HCT116 (cell line): ENCODE results near the gene EMILIN2. TPM values are rescaled to one million over a fixed set of nuclear protein-coding genes. Genes with fewer than 3 reads are reported as not detected.

Experiments
- ATAC-seq: fragments of 200-7000 bp; cut with Tn5 transposase; 2 replicates; pipeline ENCODE4 v1.9.1; 2020; ENCODE audit warnings: mild to moderate bottlenecking, moderate library complexity
- BruUV-seq: library from RNA; stranded (reverse); fragments of 400-500 nt; replicated peaks from 2 replicates; lab custom pipeline; 2021; lab: Mats Ljungman, UMichigan
- CTCF ChIA-PET: fragments of 300-600 bp; sonication (Branson Sonifier 250); formaldehyde crosslinking; loops from one replicate; lab custom pipeline; 2021; ENCODE audit warnings: antibody characterized with exemption; lab: Charles Lee
- POLR2A ChIA-PET: fragments of 300-600, 350-600 bp; sonication (Branson Sonifier 250); formaldehyde crosslinking; loops from one replicate; lab custom pipeline; 2021; ENCODE audit warnings: antibody characterized with exemption; lab: Charles Lee
- RAD21 ChIA-PET, 2 experiments: fragments of 300-600 bp; sonication (Branson Sonifier 250); formaldehyde crosslinking; loops; one replicate each; lab custom pipeline; 2023; ENCODE audit warnings: low total read pairs in 2 of 2; ENCODE audit not compliant: uncharacterized antibody in 2 of 2, unreplicated experiment in 2 of 2, low non-redundant PET in 1 of 2; lab: Charles Lee
- DNase-seq: peaks from one replicate; pipeline ENCODE4 v3.0.0-alpha.2; 2010; ENCODE audit warnings: low read depth, low spot score
- H2AFZ ChIP-seq: fragments of 200-600 bp; shearing (Covaris generic), sonication (generic); 2 replicates; pipeline ENCODE4 v1.6.1; 2017; ENCODE audit warnings: low read depth, mixed run types, mixed read lengths, antibody characterized with exemption, low read length; ENCODE audit not compliant: poor library complexity, severe bottlenecking
- H3K27ac ChIP-seq: 2 replicates; pipeline ENCODE4 v1.5.1; 2012; ENCODE audit warnings: low read depth, low read length
- H3K27me3 ChIP-seq: fragments of 200-600 bp; sonication (generic); 2 replicates; pipeline ENCODE4 v1.6.1; 2016; ENCODE audit warnings: mixed run types, low read length, mixed read lengths; ENCODE audit not compliant: insufficient read depth
- H3K36me3 ChIP-seq, 2 experiments: fragments of 200-500 bp in 1 of 2; fragments of 200-600 bp in 1 of 2; sonication (Bioruptor generic) in 1 of 2; sonication (generic) in 1 of 2; 2 replicates each; pipeline versions ENCODE4 v1.5.1 to v1.6.1; 2014 to 2016; ENCODE audit warnings: low read length in 2 of 2, inconsistent platforms in 1 of 2, mixed read lengths in 1 of 2, mixed run types in 1 of 2; ENCODE audit not compliant: insufficient read depth in 2 of 2, control insufficient read depth in 1 of 2
- H3K4me1 ChIP-seq, 2 experiments: fragments of 200-600 bp in 1 of 2; sonication (generic) in 1 of 2; 2 replicates each; pipeline versions ENCODE4 v1.5.1 to v1.6.1; 2012 to 2017; ENCODE audit warnings: low read length in 2 of 2, inconsistent platforms in 1 of 2, mild to moderate bottlenecking in 1 of 2, mixed read lengths in 1 of 2, mixed run types in 1 of 2, moderate library complexity in 1 of 2; ENCODE audit not compliant: insufficient read depth in 2 of 2, control insufficient read depth in 1 of 2
- H3K4me2 ChIP-seq: fragments of 200-600 bp; sonication (generic); 2 replicates; pipeline ENCODE4 v1.6.1; 2017; ENCODE audit warnings: mixed run types, low read length, mixed read lengths
- H3K4me3 ChIP-seq, 2 experiments: fragments of 200-600 bp in 1 of 2; sonication (generic) in 1 of 2; replicated peaks in 1 of 2; 2 replicates each; pipeline ENCODE4 v1.5.1; 2011 to 2016; ENCODE audit warnings: low read length in 2 of 2, control low read depth in 1 of 2, low read depth in 1 of 2, mild to moderate bottlenecking in 1 of 2, mixed read lengths in 1 of 2, mixed run types in 1 of 2
- H3K79me2 ChIP-seq: fragments of 200-600 bp; sonication (generic); 2 replicates; pipeline ENCODE4 v1.6.1; 2017; ENCODE audit warnings: mild to moderate bottlenecking, mixed run types, low read length, moderate library complexity, mixed read lengths; ENCODE audit not compliant: insufficient read depth
- H3K9ac ChIP-seq: fragments of 200-600 bp; sonication (generic); 2 replicates; pipeline ENCODE4 v1.6.1; 2016; ENCODE audit warnings: low read length, mixed read lengths
- H3K9me2 ChIP-seq: fragments of 200-600 bp; sonication (generic), shearing (Covaris generic); 2 replicates; pipeline ENCODE4 v1.6.1; 2017; ENCODE audit warnings: mixed run types, mild to moderate bottlenecking, moderate library complexity; ENCODE audit not compliant: insufficient read depth
- H3K9me3 ChIP-seq, 2 experiments: fragments of 200-500 bp in 1 of 2; fragments of 200-600 bp in 1 of 2; sonication (Bioruptor generic) in 1 of 2; sonication (generic) in 1 of 2; 2 replicates each; pipeline ENCODE4 v1.6.1; 2014 to 2017; ENCODE audit warnings: low read length in 2 of 2, mixed read lengths in 2 of 2, inconsistent platforms in 1 of 2, low read depth in 1 of 2, mild to moderate bottlenecking in 1 of 2, mixed run types in 1 of 2, moderate library complexity in 1 of 2; ENCODE audit not compliant: control insufficient read depth in 1 of 2, insufficient read depth in 1 of 2
- H4K20me1 ChIP-seq: fragments of 200-600 bp; sonication (generic), shearing (Covaris generic); 2 replicates; pipeline ENCODE4 v1.6.1; 2017; ENCODE audit warnings: mixed run types, mild to moderate bottlenecking, moderate library complexity; ENCODE audit not compliant: insufficient read depth
- ATF3 ChIP-seq: IDR thresholded peaks from 2 replicates; pipeline ENCODE4 v1.6.1; 2012
- CEBPB ChIP-seq: IDR thresholded peaks from 2 replicates; pipeline ENCODE4 v1.6.1; 2012; ENCODE audit warnings: low read depth
- EGR1 ChIP-seq: IDR thresholded peaks from 2 replicates; pipeline ENCODE4 v1.6.1; 2012; ENCODE audit warnings: low read depth
- EZH2 ChIP-seq: fragments of 200-600 bp; sonication (generic); IDR thresholded peaks from 2 replicates; pipeline ENCODE4 v1.6.1; 2017; ENCODE audit warnings: antibody characterized with exemption, mixed run types
- EZH2phosphoT487 ChIP-seq: fragments of 200-600 bp; IDR thresholded peaks from 2 replicates; pipeline ENCODE4 v1.6.1; 2018; ENCODE audit warnings: antibody characterized with exemption, borderline replicate concordance
- JUND ChIP-seq: IDR thresholded peaks from 2 replicates; pipeline ENCODE4 v1.6.1; 2012
- MAX ChIP-seq: IDR thresholded peaks from 2 replicates; pipeline ENCODE4 v1.6.1; 2012
- POLR2A ChIP-seq: IDR thresholded peaks from 2 replicates; pipeline ENCODE4 v1.7.0; 2011; ENCODE audit warnings: borderline replicate concordance; ENCODE audit not compliant: insufficient read depth, insufficient read length; ENCODE audit errors: extremely low read depth
- POLR2AphosphoS5 ChIP-seq: IDR thresholded peaks from 2 replicates; pipeline ENCODE4 v1.6.1; 2011; ENCODE audit warnings: mild to moderate bottlenecking, low read depth, low read length, moderate library complexity
- RAD21 ChIP-seq: IDR thresholded peaks from 2 replicates; pipeline ENCODE4 v1.6.1; 2012; ENCODE audit warnings: low read depth, mild to moderate bottlenecking
- SP1 ChIP-seq: IDR thresholded peaks from 2 replicates; pipeline ENCODE4 v1.6.1; 2012; ENCODE audit warnings: low read depth
- SRF ChIP-seq: IDR thresholded peaks from 2 replicates; pipeline ENCODE4 v1.6.1; 2012; ENCODE audit warnings: low read depth
- ZBTB33 ChIP-seq: IDR thresholded peaks from 2 replicates; pipeline ENCODE4 v1.6.1; 2011; ENCODE audit warnings: mild to moderate bottlenecking, low read length, moderate library complexity; ENCODE audit not compliant: insufficient replicate concordance; ENCODE audit errors: extremely low read depth
- ZFX ChIP-seq: fragments of 450-650 bp; IDR thresholded peaks from 2 replicates; pipeline ENCODE4 v1.6.1; 2017
- ZNF274 ChIP-seq: fragments of 200-500 bp; sonication (Bioruptor generic); IDR thresholded peaks from 2 replicates; pipeline ENCODE4 v1.6.1; 2014; ENCODE audit warnings: mild to moderate bottlenecking, low read depth, low read length, inconsistent platforms
- intact Hi-C: fragments of 100-400 bp; cut with micrococcal nuclease; formaldehyde crosslinking; loops from 2 replicates; pipeline ENCODE4 v1.10.0; 2022
- total RNA-seq: library from RNA; stranded (reverse); gene quantifications from one replicate; pipeline ENCODE4 v1.2.1, GENCODE V29; 2021; ENCODE audit not compliant: unreplicated experiment
- TF ChIP-seq, protein P1 (sequence below), 3 experiments: fragments of 200-600 bp in 1 of 3; sonication (generic) in 1 of 3; IDR thresholded peaks in 2 of 3; conservative IDR thresholded peaks in 1 of 3; 2 replicates each; pipeline ENCODE4 v1.5.1; 2012 to 2017; ENCODE audit warnings: low read depth in 2 of 3, low read length in 2 of 3, antibody characterized with exemption in 1 of 3, borderline replicate concordance in 1 of 3, control low read depth in 1 of 3, mild to moderate bottlenecking in 1 of 3, mixed read lengths in 1 of 3, mixed run types in 1 of 3, moderate library complexity in 1 of 3; ENCODE audit not compliant: insufficient read depth in 1 of 3

Gene EMILIN2
- total RNA-seq, 1 experiment from 2014 or later = 23.4 TPM

GRCh38 chr18:2881840-2882195, 35.0 kb downstream of the EMILIN2 start (continued):
- TF ChIP-seq, protein P1, sequence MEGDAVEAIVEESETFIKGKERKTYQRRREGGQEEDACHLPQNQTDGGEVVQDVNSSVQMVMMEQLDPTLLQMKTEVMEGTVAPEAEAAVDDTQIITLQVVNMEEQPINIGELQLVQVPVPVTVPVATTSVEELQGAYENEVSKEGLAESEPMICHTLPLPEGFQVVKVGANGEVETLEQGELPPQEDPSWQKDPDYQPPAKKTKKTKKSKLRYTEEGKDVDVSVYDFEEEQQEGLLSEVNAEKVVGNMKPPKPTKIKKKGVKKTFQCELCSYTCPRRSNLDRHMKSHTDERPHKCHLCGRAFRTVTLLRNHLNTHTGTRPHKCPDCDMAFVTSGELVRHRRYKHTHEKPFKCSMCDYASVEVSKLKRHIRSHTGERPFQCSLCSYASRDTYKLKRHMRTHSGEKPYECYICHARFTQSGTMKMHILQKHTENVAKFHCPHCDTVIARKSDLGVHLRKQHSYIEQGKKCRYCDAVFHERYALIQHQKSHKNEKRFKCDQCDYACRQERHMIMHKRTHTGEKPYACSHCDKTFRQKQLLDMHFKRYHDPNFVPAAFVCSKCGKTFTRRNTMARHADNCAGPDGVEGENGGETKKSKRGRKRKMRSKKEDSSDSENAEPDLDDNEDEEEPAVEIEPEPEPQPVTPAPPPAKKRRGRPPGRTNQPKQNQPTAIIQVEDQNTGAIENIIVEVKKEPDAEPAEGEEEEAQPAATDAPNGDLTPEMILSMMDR (IDR thresholded peaks at IDR 0.05 in 2 of 3, conservative IDR thresholded peaks at IDR 0.05 in 1 of 3; ENCODE audit: borderline replicate concordance in 1 of 3, insufficient read depth in 1 of 3, low read depth in 2 of 3, low read length in 2 of 3) = no peak
- no peak for TF ChIP-seq ZFX

DNA sequence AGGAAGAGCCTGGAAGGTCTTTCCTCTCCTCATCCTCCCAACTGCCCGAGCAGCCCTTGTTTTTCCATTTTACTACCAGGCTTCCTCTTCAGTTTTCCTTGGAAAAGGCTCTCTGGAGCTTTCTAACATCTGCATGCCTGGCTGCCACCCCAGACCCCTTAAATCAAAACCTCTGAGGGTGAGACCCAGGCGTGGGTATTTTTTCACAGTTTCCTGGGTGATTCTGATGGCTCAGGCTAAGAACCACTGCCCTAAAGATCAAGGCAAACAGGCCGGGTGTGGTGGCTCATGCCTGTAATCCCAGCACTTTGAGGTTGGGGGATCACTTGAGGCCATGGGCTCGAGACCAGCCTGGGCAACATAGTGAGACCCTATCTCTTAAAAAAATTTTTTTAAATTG, 35.4 kb downstream of the EMILIN2 start:
- Histone ChIP-seq H3K9me2 (no peaks in the 10 kb centered on the region), H3K36me3 (no peaks in the 10 kb centered on the region), H3K27ac (no peak overlapping the region), H2AFZ (no peak overlapping the region), H4K20me1 (no peaks in the 10 kb centered on the region), H3K79me2 (no peaks in the 10 kb centered on the region), H3K9ac (no peak overlapping the region), H3K4me1 (no peaks in the 10 kb centered on the region), H3K4me2 (no peak overlapping the region), H3K4me3 (no peak overlapping the region), H3K27me3 (no peaks in the 10 kb centered on the region), H3K9me3 (0 out of 4 replicates have a peak, but pooled peaks cover 0 to 4% of the 10 kb centered on the region in 2 experiments)
- TF ChIP-seq SRF (no peak), EZH2 (no peak), POLR2A (no peak), EGR1 (no peak), SP1 (no peak), RAD21 (no peak), MAX (no peak), ZBTB33 (no peak), CEBPB (no peak), JUND (no peak), ATF3 (no peak), EZH2phosphoT487 (no peak), POLR2AphosphoS5 (no peak), ZNF274 (no peak)
- TF ChIP-seq, protein P1 (IDR thresholded peaks at IDR 0.05 in 2 of 3, conservative IDR thresholded peaks at IDR 0.05 in 1 of 3; ENCODE audit: borderline replicate concordance in 1 of 3, insufficient read depth in 1 of 3, low read depth in 2 of 3, low read length in 2 of 3) = no peak
- BruUV-seq = no TSS peak
- DNase-seq = no peak
- ChIA-PET RAD21 (no interaction called here), POLR2A (no interaction called here), CTCF (no interaction called here)
- ATAC-seq = no peak
- intact Hi-C loops = no loop called here
